K562 (cell line): ENCODE results near the gene KLRF2. TPM values are rescaled to one million over a fixed set of nuclear protein-coding genes. Genes with fewer than 3 reads are reported as not detected.

Experiments
- ATAC-seq: fragments of 200-7000 bp; cut with Tn5 transposase; 3 replicates; pipeline ENCODE4 v1.9.1; 2020; ENCODE audit warnings: moderate library complexity
- BruUV-seq: library from RNA; stranded (reverse); fragments of 400-500 nt; replicated peaks from 2 replicates; lab custom pipeline; 2021; lab: Mats Ljungman, UMichigan
- CTCF ChIA-PET: fragments of 300-600 bp; formaldehyde crosslinking; extraction: SDS; loops from one replicate; lab custom pipeline; 2021; ENCODE audit warnings: low intra/inter-chr PET ratio; lab: Yijun Ruan, JAX
- POLR2A ChIA-PET: fragments of 300-600, 350-650 bp; sonication (Branson Sonifier 250); formaldehyde crosslinking; extraction: SDS; loops from one replicate; lab custom pipeline; 2021; ENCODE audit warnings: antibody characterized with exemption, inconsistent platforms; lab: Yijun Ruan, JAX
- DNase-seq, 4 experiments: peaks; one replicate each; pipeline versions ENCODE4 v3.0.0 to v3.0.0-alpha.2; 2011 to 2018; ENCODE audit warnings: low spot score in 3 of 4, mixed read lengths in 3 of 4; ENCODE audit errors: extremely low read depth in 1 of 4
- FAIRE-seq: peaks from 2 replicates; lab custom pipeline; 2011; peaks lifted over from hg19 to GRCh38; lab: Jason Lieb, UNC
- H2AFZ ChIP-seq: 2 replicates; pipeline ENCODE4 v1.6.0; 2011; ENCODE audit warnings: low read depth, low read length, control low read depth, inconsistent platforms
- H3K27ac ChIP-seq: fragments of 200-600 bp; 3 replicates; pipeline ENCODE4 v1.8.0; 2011; ENCODE audit warnings: low read depth, mild to moderate bottlenecking, control low read depth, inconsistent platforms, low read length, moderate library complexity, mixed read lengths; ENCODE audit errors: extremely low read depth
- H3K27me3 ChIP-seq, 2 experiments: fragments of 300-600 bp in 1 of 2; 2 replicates in 1 of 2; 3 replicates in 1 of 2; pipeline versions ENCODE4 v1.6.0 to v1.8.0; 2011; ENCODE audit warnings: inconsistent platforms in 2 of 2, low read length in 2 of 2, mild to moderate bottlenecking in 1 of 2, mixed read lengths in 1 of 2, moderate library complexity in 1 of 2; ENCODE audit not compliant: control insufficient read depth in 2 of 2, insufficient read depth in 2 of 2
- H3K36me3 ChIP-seq: fragments of 300-600 bp; 3 replicates; pipeline ENCODE4 v1.8.0; 2011; ENCODE audit warnings: mild to moderate bottlenecking, low read length, inconsistent platforms; ENCODE audit not compliant: control insufficient read depth, insufficient read depth
- H3K4me1 ChIP-seq, 2 experiments: fragments of 200-600 bp in 1 of 2; replicated peaks in 1 of 2; 2 replicates in 1 of 2; 3 replicates in 1 of 2; pipeline versions ENCODE4 v1.5.1 to v1.8.0; 2011; ENCODE audit warnings: inconsistent platforms in 2 of 2, low read length in 2 of 2, mild to moderate bottlenecking in 1 of 2, mixed read lengths in 1 of 2, moderate library complexity in 1 of 2; ENCODE audit not compliant: control insufficient read depth in 2 of 2, insufficient read depth in 2 of 2
- H3K4me2 ChIP-seq: 2 replicates; pipeline ENCODE4 v1.6.1; 2011; ENCODE audit warnings: low read length, control low read depth, inconsistent platforms, mixed read lengths; ENCODE audit not compliant: insufficient read depth
- H3K4me3 ChIP-seq: fragments of 200-600 bp; sonication (generic), shearing (Covaris generic); 2 replicates; pipeline ENCODE4 v1.5.1; 2016; ENCODE audit warnings: control low read depth, inconsistent platforms
- H3K79me2 ChIP-seq: fragments of 200-600 bp; 3 replicates; pipeline ENCODE4 v1.8.0; 2011; ENCODE audit warnings: low read length, inconsistent platforms; ENCODE audit not compliant: control insufficient read depth, insufficient read depth
- H3K9ac ChIP-seq, 2 experiments: 2 replicates each; pipeline versions ENCODE4 v1.6.0 to v1.6.1; 2011; ENCODE audit warnings: low read depth in 2 of 2, low read length in 2 of 2, control low read depth in 1 of 2, inconsistent platforms in 1 of 2, mild to moderate bottlenecking in 1 of 2, mixed read lengths in 1 of 2; ENCODE audit not compliant: insufficient read depth in 1 of 2
- H3K9me1 ChIP-seq: one replicate; pipeline ENCODE4 v1.6.0; 2011; ENCODE audit warnings: inconsistent platforms, mild to moderate bottlenecking, low read length, moderate library complexity; ENCODE audit not compliant: control insufficient read depth, insufficient read depth
- H3K9me3 ChIP-seq: replicated peaks from 2 replicates; pipeline ENCODE4 v1.5.1; 2011; ENCODE audit warnings: low read depth, low read length, inconsistent platforms; ENCODE audit not compliant: control insufficient read depth, insufficient read depth
- H4K20me1 ChIP-seq: replicated peaks from 2 replicates; pipeline ENCODE4 v1.6.1; 2011; ENCODE audit warnings: low read length, inconsistent platforms, mixed read lengths; ENCODE audit not compliant: control insufficient read depth, insufficient read depth
- DPF2 ChIP-seq: fragments of 450-650 bp; IDR thresholded peaks from 2 replicates; pipeline ENCODE4 v1.6.1; 2016
- HMG20A ChIP-seq: fragments of 450-650 bp; formaldehyde crosslinking; conservative IDR thresholded peaks from 2 replicates; pipeline ENCODE4 v1.4.0; 2020; ENCODE audit warnings: mild to moderate bottlenecking, mixed read lengths
- MED1 ChIP-seq: sonication (generic); formaldehyde crosslinking; IDR thresholded peaks from 2 replicates; pipeline ENCODE4 v1.8.1; 2023; ENCODE audit warnings: missing genetic modification reagents, borderline replicate concordance
- NR3C1 ChIP-seq: sonication (generic); formaldehyde crosslinking; IDR thresholded peaks from 2 replicates; pipeline ENCODE4 v1.8.1; 2022; ENCODE audit warnings: missing genetic modification reagents
- POLR2H ChIP-seq: IDR thresholded peaks from 2 replicates; pipeline ENCODE4 v1.6.1; 2016; ENCODE audit warnings: missing genetic modification characterization, low read depth, mild to moderate bottlenecking, control low read depth, missing compliant biosample characterization, moderate library complexity
- POLR3G ChIP-seq: IDR thresholded peaks from 2 replicates; pipeline ENCODE4 v1.6.1; 2011; ENCODE audit not compliant: insufficient read length, insufficient replicate concordance; ENCODE audit errors: extremely low read depth
- SAFB ChIP-seq: fragments of 200-400 bp; formaldehyde crosslinking; IDR thresholded peaks from 2 replicates; pipeline ENCODE4 v1.6.1; 2017; ENCODE audit warnings: low read depth, low read length, borderline replicate concordance
- TGIF2 ChIP-seq: sonication (generic); formaldehyde crosslinking; IDR thresholded peaks from 2 replicates; pipeline ENCODE4 v1.8.1; 2022; ENCODE audit warnings: mild to moderate bottlenecking, missing genetic modification reagents, moderate library complexity
- ZNF280B ChIP-seq: fragments of 250-450 bp; sonication (Bioruptor Pico); IDR thresholded peaks from 2 replicates; pipeline ENCODE4 v1.5.1; 2021; ENCODE audit warnings: mild to moderate bottlenecking
- ZNF79 ChIP-seq: fragments of 250-450 bp; sonication (Bioruptor Pico); IDR thresholded peaks from 2 replicates; pipeline ENCODE4 v1.4.0; 2020; ENCODE audit warnings: low read depth, mild to moderate bottlenecking, moderate library complexity
- WGBS: fragments of 100-300 bp; shearing (Covaris generic); methylation state at CpG from one replicate; pipeline ENCODE4 v1.1.6; 2016; ENCODE audit warnings: low coverage, mixed read lengths; ENCODE audit not compliant: insufficient coverage; ENCODE audit errors: missing lambda C conversion rate; 5-methylcytosine and 5-hydroxymethylcytosine counted together
- in situ Hi-C: fragments of 300-500 bp; cut with MboI; formaldehyde crosslinking; loops from 4 replicates; pipeline ENCODE4 v1.15.0; 2018; ENCODE audit warnings: inconsistent platforms, mixed read lengths
- intact Hi-C: fragments of 100-400 bp; cut with micrococcal nuclease; formaldehyde crosslinking; loops from 2 replicates; pipeline ENCODE4 v1.14.2; 2022
- polyA plus RNA-seq, 8 experiments: library from polyadenylated mRNA; depleted of rRNA in 4 of 8; stranded (reverse) in 5 of 8; unstranded in 3 of 8; fragments of >200 nt; fragmentation: Nextera tagmentation in 2 of 8; fragmentation: Illumina TruSeq in 1 of 8; extraction: Ambion mirVana in 2 of 8; extraction: Trizol in 1 of 8; gene quantifications; 2 replicates each; pipeline versions ENCODE4 v1.2.1 to v1.2.3, GENCODE V29; 2011 to 2014; ENCODE audit warnings: inconsistent platforms in 1 of 8, missing spikeins in 1 of 8
- total RNA-seq, 7 experiments: library from RNA; depleted of rRNA in 6 of 7; stranded (reverse); fragments of >200 nt in 6 of 7; fragmentation: Illumina TruSeq in 2 of 7; extraction: Trizol in 2 of 7; gene quantifications; 2 replicates each; pipeline versions ENCODE4 v1.2.1 to v1.2.3, GENCODE V29; 2011 to 2021; ENCODE audit warnings: low replicate concordance in 1 of 7
- TF ChIP-seq, protein P1 (sequence below): fragments of 150-350 bp; IDR thresholded peaks from 2 replicates; pipeline ENCODE4 v1.6.1; 2014; ENCODE audit warnings: low read depth, mild to moderate bottlenecking, low read length, borderline replicate concordance

The KLRF2 gene
- total and polyA plus RNA-seq, 9 of the 15 experiments (the other 6 are each of a cell fraction or from before 2014, with no cell fraction given): not detected

DNA sequence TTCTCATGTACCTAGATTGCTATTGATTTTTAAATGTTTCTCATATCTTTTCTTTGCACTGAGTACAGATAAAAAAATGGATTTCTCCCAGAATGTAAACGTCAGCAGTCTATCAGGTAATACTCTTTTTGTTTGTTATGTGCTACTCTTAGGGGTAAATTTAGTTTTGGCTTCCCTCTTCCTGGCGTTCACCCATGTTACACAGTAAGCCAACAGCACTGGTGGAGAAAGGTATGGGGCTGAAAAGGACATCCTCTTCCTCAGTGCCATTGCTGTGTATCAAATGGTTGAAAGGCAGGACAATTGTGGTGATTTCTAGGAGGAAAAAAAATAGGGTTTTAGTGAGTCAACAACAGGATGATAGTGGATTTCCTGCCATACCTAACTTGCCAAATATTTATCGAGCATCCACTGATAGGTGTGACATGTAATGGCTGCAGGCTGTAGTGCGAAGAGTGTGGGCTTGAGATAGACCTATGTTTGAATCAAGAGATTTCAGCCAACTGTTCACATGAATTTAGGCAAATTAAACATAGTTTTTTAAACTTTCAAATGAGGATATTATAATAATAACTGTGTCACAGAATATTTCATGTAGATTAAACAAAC, 7.5 kb downstream of the KLRF2 start:
- CTCF ChIA-PET: no interaction called here
- Histone ChIP-seq H3K4me3 (no peak overlapping the region), H3K4me2 (no peak overlapping the region), H3K4me1 (no peaks in the 10 kb centered on the region), H2AFZ (no peak overlapping the region), H3K9me1 (no peaks in the 10 kb centered on the region), H4K20me1 (no peaks in the 10 kb centered on the region), H3K79me2 (no peaks in the 10 kb centered on the region), H3K27ac (no peak overlapping the region), H3K9me3 (no peaks in the 10 kb centered on the region), H3K36me3 (no peaks in the 10 kb centered on the region), H3K9ac (no peak overlapping the region), H3K27me3 (no peaks in the 10 kb centered on the region)
- ATAC-seq (no peak), DNase-seq (no peak), FAIRE-seq (no peak)
- WGBS: 27% methylated on average over 4 of the region's 4 CpGs
- in situ Hi-C loops (no loop called here), intact Hi-C loops (no loop called here)
- BruUV-seq: no TSS peak
- TF ChIP-seq NR3C1 (CRISPR knock-in tag) (no peak), ZNF79 (CRISPR knock-in tag) (no peak), SAFB (no peak), POLR2H (tag) (no peak), DPF2 (no peak), TGIF2 (CRISPR knock-in tag) (no peak), HMG20A (CRISPR knock-in tag) (no peak), POLR3G (no peak), ZNF280B (CRISPR knock-in tag) (no peak), MED1 (CRISPR knock-in tag) (no peak)
- TF ChIP-seq, protein P1, sequence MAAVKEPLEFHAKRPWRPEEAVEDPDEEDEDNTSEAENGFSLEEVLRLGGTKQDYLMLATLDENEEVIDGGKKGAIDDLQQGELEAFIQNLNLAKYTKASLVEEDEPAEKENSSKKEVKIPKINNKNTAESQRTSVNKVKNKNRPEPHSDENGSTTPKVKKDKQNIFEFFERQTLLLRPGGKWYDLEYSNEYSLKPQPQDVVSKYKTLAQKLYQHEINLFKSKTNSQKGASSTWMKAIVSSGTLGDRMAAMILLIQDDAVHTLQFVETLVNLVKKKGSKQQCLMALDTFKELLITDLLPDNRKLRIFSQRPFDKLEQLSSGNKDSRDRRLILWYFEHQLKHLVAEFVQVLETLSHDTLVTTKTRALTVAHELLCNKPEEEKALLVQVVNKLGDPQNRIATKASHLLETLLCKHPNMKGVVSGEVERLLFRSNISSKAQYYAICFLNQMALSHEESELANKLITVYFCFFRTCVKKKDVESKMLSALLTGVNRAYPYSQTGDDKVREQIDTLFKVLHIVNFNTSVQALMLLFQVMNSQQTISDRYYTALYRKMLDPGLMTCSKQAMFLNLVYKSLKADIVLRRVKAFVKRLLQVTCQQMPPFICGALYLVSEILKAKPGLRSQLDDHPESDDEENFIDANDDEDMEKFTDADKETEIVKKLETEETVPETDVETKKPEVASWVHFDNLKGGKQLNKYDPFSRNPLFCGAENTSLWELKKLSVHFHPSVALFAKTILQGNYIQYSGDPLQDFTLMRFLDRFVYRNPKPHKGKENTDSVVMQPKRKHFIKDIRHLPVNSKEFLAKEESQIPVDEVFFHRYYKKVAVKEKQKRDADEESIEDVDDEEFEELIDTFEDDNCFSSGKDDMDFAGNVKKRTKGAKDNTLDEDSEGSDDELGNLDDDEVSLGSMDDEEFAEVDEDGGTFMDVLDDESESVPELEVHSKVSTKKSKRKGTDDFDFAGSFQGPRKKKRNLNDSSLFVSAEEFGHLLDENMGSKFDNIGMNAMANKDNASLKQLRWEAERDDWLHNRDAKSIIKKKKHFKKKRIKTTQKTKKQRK: no peak
- POLR2A ChIA-PET: no interaction called here
